SH-SY5Y (cell line): ENCODE measurements around the gene NPHS1.

Experiments used
- GATA2 ChIP-seq: IDR thresholded peaks from 2 replicates; pipeline ENCODE4 v1.6.1; 2011; ENCODE audit warnings: mild to moderate bottlenecking, low read depth, low read length
- GATA3 ChIP-seq: IDR thresholded peaks from 2 replicates; pipeline ENCODE4 v1.6.1; 2011; ENCODE audit warnings: low read depth, mild to moderate bottlenecking, low read length, moderate library complexity

NPHS1 gene

GRCh38 chr19:35789978-35790944, 62.0 kb downstream of the NPHS1 start:
- TF ChIP-seq GATA3: no peak
- TF ChIP-seq GATA2: no peak

GRCh38 chr19:35789195-35789977, 62.9 kb downstream of the NPHS1 start:
- no peak for TF ChIP-seq GATA3
- no peak for TF ChIP-seq GATA2

GRCh38 chr19:35788205-35788960, 63.9 kb downstream of the NPHS1 start:
- TF ChIP-seq GATA3: no peak
- no peak for TF ChIP-seq GATA2

GRCh38 chr19:35787227-35787799, 65.0 kb downstream of the NPHS1 start:
- no peak for TF ChIP-seq GATA3
- no peak for TF ChIP-seq GATA2

GRCh38 chr19:35786299-35787160, 65.8 kb downstream of the NPHS1 start:
- no peak for TF ChIP-seq GATA3
- TF ChIP-seq GATA2: no peak

GRCh38 chr19:35785339-35785627, 67.0 kb downstream of the NPHS1 start:
- TF ChIP-seq GATA3 (no peak), GATA2 (no peak)

GRCh38 chr19:35784503-35785338, 67.6 kb downstream of the NPHS1 start:
- TF ChIP-seq GATA2 (no peak), GATA3 (no peak)

- TF ChIP-seq GATA2 (no peak), GATA3 (no peak)
Measured at GRCh38 chr19:35783469-35784434, 68.6 kb downstream of the NPHS1 start.

GRCh38 chr19:35782589-35782988, 69.7 kb downstream of the NPHS1 start:
- TF ChIP-seq GATA2 (no peak), GATA3 (no peak)

GRCh38 chr19:35781650-35782049, 70.7 kb downstream of the NPHS1 start:
- TF ChIP-seq GATA3: no peak
- TF ChIP-seq GATA2: no peak

GRCh38 chr19:35780717-35781116, 71.6 kb downstream of the NPHS1 start:
- TF ChIP-seq GATA3: no peak
- TF ChIP-seq GATA2: no peak
